GM23338 (cell line): Measurements from ENCODE around the gene TMEM132A. TPM values are rescaled to one million over a fixed set of nuclear protein-coding genes. Genes with fewer than 3 reads are reported as not detected.

Experiments used
- ATAC-seq: fragments of 200-7000 bp; cut with Tn5 transposase; 3 replicates; pipeline ENCODE4 v1.9.1; 2020
- DNase-seq: peaks from one replicate; pipeline ENCODE4 v3.0.0-alpha.2; 2015; ENCODE audit warnings: low spot score
- H2AFZ ChIP-seq: fragments of 200-600 bp; sonication (generic); 2 replicates; pipeline ENCODE4 v1.8.0; 2016; ENCODE audit warnings: antibody characterized with exemption, mild to moderate bottlenecking, moderate library complexity
- H3F3A ChIP-seq: fragments of 200-600 bp; sonication (generic); replicated peaks from 2 replicates; pipeline ENCODE4 v1.8.0; 2017; ENCODE audit warnings: antibody characterized with exemption, mixed run types, low read depth
- H3K27ac ChIP-seq: fragments of 200-600 bp; sonication (generic); 2 replicates; pipeline ENCODE4 v1.6.1; 2016; ENCODE audit warnings: low read depth
- H3K27me3 ChIP-seq: fragments of 200-600 bp; sonication (generic); 2 replicates; pipeline ENCODE4 v1.8.0; 2016; ENCODE audit warnings: mild to moderate bottlenecking, mixed run types, moderate library complexity; ENCODE audit not compliant: insufficient read depth
- H3K36me3 ChIP-seq: fragments of 200-600 bp; sonication (generic); 2 replicates; pipeline ENCODE4 v1.8.0; 2016; ENCODE audit warnings: mild to moderate bottlenecking; ENCODE audit not compliant: insufficient read depth
- H3K4me1 ChIP-seq: fragments of 200-600 bp; sonication (generic); 2 replicates; pipeline ENCODE4 v1.8.0; 2016; ENCODE audit warnings: mild to moderate bottlenecking, moderate library complexity; ENCODE audit not compliant: insufficient read depth
- H3K4me2 ChIP-seq: fragments of 200-600 bp; sonication (generic); 2 replicates; pipeline ENCODE4 v1.7.1; 2017; ENCODE audit warnings: mixed run types
- H3K4me3 ChIP-seq: fragments of 200-600 bp; sonication (generic); 2 replicates; pipeline ENCODE4 v1.6.1; 2016; ENCODE audit warnings: mixed run types
- H3K79me2 ChIP-seq: fragments of 200-600 bp; sonication (generic); replicated peaks from 2 replicates; pipeline ENCODE4 v1.8.0; 2017; ENCODE audit warnings: mild to moderate bottlenecking; ENCODE audit not compliant: insufficient read depth
- H3K9me2 ChIP-seq: fragments of 200-600 bp; sonication (generic); 2 replicates; pipeline ENCODE4 v1.8.0; 2017; ENCODE audit not compliant: insufficient read depth
- H4K20me1 ChIP-seq: fragments of 200-600 bp; sonication (generic); replicated peaks from 2 replicates; pipeline ENCODE4 v1.8.0; 2017; ENCODE audit warnings: mild to moderate bottlenecking; ENCODE audit not compliant: insufficient read depth
- H3K27ac Mint-ChIP-seq: 2 replicates; pipeline ENCODE4 v1.8.0; 2020; ENCODE audit warnings: inconsistent platforms, mild to moderate bottlenecking, moderate library complexity, mixed read lengths
- H3K27me3 Mint-ChIP-seq: 3 replicates; pipeline ENCODE4 v1.8.0; 2022; ENCODE audit warnings: low read depth, mild to moderate bottlenecking, moderate library complexity, mixed read lengths, inconsistent platforms; ENCODE audit not compliant: insufficient read depth, poor library complexity
- H3K36me3 Mint-ChIP-seq: 3 replicates; pipeline ENCODE4 v1.8.0; 2021; ENCODE audit warnings: low read depth, mild to moderate bottlenecking, inconsistent platforms, moderate library complexity, mixed read lengths
- H3K4me1 Mint-ChIP-seq: 3 replicates; pipeline ENCODE4 v1.8.0; 2020; ENCODE audit warnings: mild to moderate bottlenecking, inconsistent platforms, mixed read lengths
- H3K4me3 Mint-ChIP-seq: 3 replicates; pipeline ENCODE4 v1.8.0; 2021; ENCODE audit warnings: moderate library complexity, mild to moderate bottlenecking, inconsistent platforms, mixed read lengths
- H3K9me3 Mint-ChIP-seq: 3 replicates; pipeline ENCODE4 v1.8.0; 2020; ENCODE audit warnings: moderate library complexity, mild to moderate bottlenecking, inconsistent platforms, mixed read lengths
- CREB1 ChIP-seq: fragments of 250-450 bp; sonication (Bioruptor Pico); IDR thresholded peaks from 2 replicates; pipeline ENCODE4 v1.5.0; 2020; ENCODE audit warnings: low read depth, mild to moderate bottlenecking, moderate library complexity
- CTCF ChIP-seq, 2 experiments: fragments of 200-600 bp in 1 of 2; sonication (generic) in 1 of 2; conservative IDR thresholded peaks; 2 replicates each; pipeline versions ENCODE4 v1.5.1 to v1.6.1; 2016 to 2017; ENCODE audit warnings: antibody characterized with exemption in 2 of 2, low read depth in 2 of 2, mild to moderate bottlenecking in 2 of 2, moderate library complexity in 1 of 2
- ETS1 ChIP-seq: IDR thresholded peaks from 2 replicates; pipeline ENCODE4 v1.6.1; 2016; ENCODE audit warnings: antibody characterized with exemption
- EZH2 ChIP-seq: fragments of 200-600 bp; sonication (generic); IDR thresholded peaks from one replicate; pipeline ENCODE4 v1.8.0; 2017; ENCODE audit warnings: antibody characterized with exemption, mild to moderate bottlenecking, low read depth; ENCODE audit not compliant: unreplicated experiment
- EZH2phosphoT487 ChIP-seq: fragments of 200-600 bp; sonication (generic); IDR thresholded peaks from one replicate; pipeline ENCODE4 v1.8.1; 2018; ENCODE audit warnings: antibody characterized with exemption; ENCODE audit not compliant: unreplicated experiment
- JUNB ChIP-seq: IDR thresholded peaks from one replicate; pipeline ENCODE4 v1.6.1; 2016; ENCODE audit warnings: antibody characterized with exemption; ENCODE audit not compliant: unreplicated experiment
- NANOG ChIP-seq: IDR thresholded peaks from 2 replicates; pipeline ENCODE4 v1.6.1; 2016; ENCODE audit warnings: antibody characterized with exemption, borderline replicate concordance
- POLR2AphosphoS5 ChIP-seq: IDR thresholded peaks from 2 replicates; pipeline ENCODE4 v1.6.1; 2016; ENCODE audit warnings: antibody characterized with exemption, low read depth
- REST ChIP-seq: IDR thresholded peaks from one replicate; pipeline ENCODE4 v1.6.1; 2018; ENCODE audit warnings: antibody characterized with exemption; ENCODE audit not compliant: unreplicated experiment
- STAT1 ChIP-seq: IDR thresholded peaks from one replicate; pipeline ENCODE4 v1.6.1; 2016; ENCODE audit warnings: antibody characterized with exemption; ENCODE audit not compliant: unreplicated experiment
- ZNF331 ChIP-seq: fragments of 250-450 bp; sonication (Bioruptor Pico); IDR thresholded peaks from 2 replicates; pipeline ENCODE4 v1.5.0; 2020; ENCODE audit warnings: low read depth, mild to moderate bottlenecking, moderate library complexity
- polyA plus RNA-seq: library from polyadenylated mRNA; unstranded; fragments of >200 nt; fragmentation: Nextera tagmentation; extraction: Ambion mirVana; gene quantifications from 2 replicates; pipeline ENCODE4 v1.2.1, GENCODE V29; 2016
- total RNA-seq: library from RNA; depleted of rRNA; stranded (reverse); fragments of >200 nt; shearing (Covaris generic); gene quantifications from 2 replicates; pipeline ENCODE4 v1.2.3, GENCODE V29; 2014

Gene TMEM132A
- total and polyA plus RNA-seq, 2 experiments from 2014 or later, result 36.2 to 96.6 TPM

- Histone ChIP-seq H3K4me2 (no peak overlapping the region), H3K27ac (no peak overlapping the region), H3K27me3 (no peaks in the 10 kb centered on the region), H3K4me3 (no peak overlapping the region), H3K9me2 (no peaks in the 10 kb centered on the region), H3K36me3 (peaks cover 24% of the 10 kb centered on the region), H3K4me1 (no peaks in the 10 kb centered on the region), H4K20me1 (peaks cover 2% of the 10 kb centered on the region; the same call in 1 of the 2 replicates), H3F3A (no peaks in the 10 kb centered on the region), H3K79me2 (no peaks in the 10 kb centered on the region), H2AFZ (no peak overlapping the region)
- no peak overlapping the region for H3K4me3 Mint-ChIP-seq
- H3K27ac Mint-ChIP-seq, result no peak overlapping the region
- H3K27me3 Mint-ChIP-seq, result peaks cover 8% of the 10 kb centered on the region
- TF ChIP-seq STAT1 (no peak), ZNF331 (no peak), EZH2 (no peak), ETS1 (no peak), JUNB (no peak)
- ATAC-seq (no peak), DNase-seq (no peak)
- no peaks in the 10 kb centered on the region for H3K9me3 Mint-ChIP-seq
- peaks cover 41% of the 10 kb centered on the region for H3K36me3 Mint-ChIP-seq
- no peaks in the 10 kb centered on the region for H3K4me1 Mint-ChIP-seq
Measured at GRCh38 chr11:60891103-60891741, 33.0 kb upstream of the TMEM132A start.

- no peaks in the 10 kb centered on the region for H3K79me2 ChIP-seq
- Mint-ChIP-seq H3K9me3 (no peaks in the 10 kb centered on the region), H3K4me1 (no peaks in the 10 kb centered on the region), H3K27me3 (peaks cover 5% of the 10 kb centered on the region), H3K36me3 (peaks cover 75% of the 10 kb centered on the region), H3K4me3 (no peak overlapping the region), H3K27ac (no peak overlapping the region)
- no peak overlapping the region for H3K27ac ChIP-seq
- no peak for TF ChIP-seq CREB1 (CRISPR knock-in tag)
- no peak for TF ChIP-seq POLR2AphosphoS5
- no peak for TF ChIP-seq ZNF331
- no peak for TF ChIP-seq CTCF (conservative IDR thresholded peaks at IDR 0.05; ENCODE audit: low read depth in 2 of 2)
- TF ChIP-seq EZH2phosphoT487, result no peak
- no peak for TF ChIP-seq JUNB
- no peak for TF ChIP-seq ETS1
- TF ChIP-seq NANOG, result no peak
- no peak for TF ChIP-seq REST
- H3K4me2 ChIP-seq, result no peak overlapping the region
- peaks cover 52% of the 10 kb centered on the region for H3K36me3 ChIP-seq
- H2AFZ ChIP-seq, result no peak overlapping the region
- H3K4me3 ChIP-seq, result no peak overlapping the region
- H4K20me1 ChIP-seq, result peaks cover 16% of the 10 kb centered on the region
- H3K9me2 ChIP-seq, result no peaks in the 10 kb centered on the region
- ATAC-seq (no peak), DNase-seq (no peak)
- H3K27me3 ChIP-seq, result no peaks in the 10 kb centered on the region
- H3K4me1 ChIP-seq, result no peaks in the 10 kb centered on the region
- H3F3A ChIP-seq, result no peaks in the 10 kb centered on the region
Measured at GRCh38 chr11:60895687-60896086, 28.6 kb upstream of the TMEM132A start.
